ENCODE measurements around the gene NPC2.

- TF ChIP-seq CTCF (IDR thresholded peaks at IDR 0.05) (no peak), POLR2A (IDR thresholded peaks at IDR 0.05) (no peak)
Observed at GRCh38 chr14:74515891-74516412, 22.8 kb upstream of the NPC2 start.

Data from lower leg skin (tissue), 3 donors.